Effector memory CD4-positive, alpha-beta T cell (primary cell): Measurements from ENCODE around the gene MAP7D1.

Experiments
- DNase-seq, 3 donors: peaks; one replicate each; pipeline ENCODE4 v3.0.0-alpha.2; 2020
- H3K27ac ChIP-seq: 2 replicates; pipeline ENCODE4 v1.7.0; 2013; ENCODE audit warnings: mild to moderate bottlenecking, low read length, moderate library complexity; ENCODE audit not compliant: insufficient read depth, poor library complexity, severe bottlenecking
- H3K27me3 ChIP-seq: replicated peaks from 2 replicates; pipeline ENCODE4 v1.7.0; 2013; ENCODE audit warnings: mild to moderate bottlenecking, low read length; ENCODE audit not compliant: insufficient read depth, control insufficient read depth, poor library complexity, severe bottlenecking
- H3K36me3 ChIP-seq: 2 replicates; pipeline ENCODE4 v1.7.0; 2013; ENCODE audit warnings: mild to moderate bottlenecking, low read length, moderate library complexity; ENCODE audit not compliant: control insufficient read depth, insufficient read depth
- H3K4me1 ChIP-seq: 2 replicates; pipeline ENCODE4 v1.7.0; 2013; ENCODE audit warnings: low read length, mild to moderate bottlenecking; ENCODE audit not compliant: control insufficient read depth, insufficient read depth, poor library complexity, severe bottlenecking
- H3K4me3 ChIP-seq: 2 replicates; pipeline ENCODE4 v1.7.0; 2013; ENCODE audit warnings: low read length, low read depth, mild to moderate bottlenecking; ENCODE audit not compliant: insufficient read depth, poor library complexity, severe bottlenecking
- H3K9me3 ChIP-seq: 2 replicates; pipeline ENCODE4 v1.7.0; 2013; ENCODE audit warnings: mild to moderate bottlenecking, low read length, moderate library complexity; ENCODE audit not compliant: control insufficient read depth
- total RNA-seq, 3 donors: gene quantifications; one replicate each; lab custom pipeline; 2026; lab: John Stamatoyannopoulos, UW

MAP7D1 gene
- 144 to 225 (median 222) reads per million in 3 donors for total RNA-seq

GRCh38 chr1:36155408-36156328 is at the start of gene MAP7D1:
Gene MAP7D1 (plus strand): TSS chr1:36156160. CDS start chr1:36156418, 258 bp downstream.
- Histone ChIP-seq H3K9me3 (no peaks in the 10 kb centered on the region), H3K27me3 (no peaks in the 10 kb centered on the region), H3K4me3 (peak within 1 kb of the TSS; percentile 91), H3K27ac (peak within 1 kb of the TSS; percentile 97), H3K36me3 (no peaks in the 10 kb centered on the region), H3K4me1 (peaks cover 68% of the 10 kb centered on the region)
- DNase-seq = peak; percentile 73 to 84 (median 80)

- Histone ChIP-seq H3K27me3 (no peaks in the 10 kb centered on the region), H3K27ac (no peak overlapping the region), H3K4me3 (no peak overlapping the region), H3K4me1 (peaks cover 12% of the 10 kb centered on the region), H3K9me3 (no peaks in the 10 kb centered on the region), H3K36me3 (no peaks in the 10 kb centered on the region)
- no peak for DNase-seq
These were observed 49.7 kb upstream of the MAP7D1 start for GRCh38 chr1:36106269-36106668.

- no peak overlapping the region for H3K4me3 ChIP-seq
- H3K9me3 ChIP-seq = no peaks in the 10 kb centered on the region
- DNase-seq = no peak
- peaks cover 12% of the 10 kb centered on the region for H3K4me1 ChIP-seq
- H3K27me3 ChIP-seq = no peaks in the 10 kb centered on the region
- no peak overlapping the region for H3K27ac ChIP-seq
- H3K36me3 ChIP-seq = no peaks in the 10 kb centered on the region
These were observed 48.6 kb upstream of the MAP7D1 start for GRCh38 chr1:36107394-36107793.

- H3K27ac ChIP-seq = no peak overlapping the region
- H3K27me3 ChIP-seq = no peaks in the 10 kb centered on the region
- H3K36me3 ChIP-seq = no peaks in the 10 kb centered on the region
- H3K4me3 ChIP-seq = no peak overlapping the region
- H3K4me1 ChIP-seq = peaks cover 12% of the 10 kb centered on the region
- DNase-seq = no peak
- H3K9me3 ChIP-seq = no peaks in the 10 kb centered on the region
These were observed 47.6 kb upstream of the MAP7D1 start for GRCh38 chr1:36108314-36108713.

GRCh38 chr1:36109041-36109679 is 46.8 kb upstream of the MAP7D1 start:
- peak in 1 of 3 donors; percentile 7 for DNase-seq
- peaks cover 12% of the 10 kb centered on the region for H3K4me1 ChIP-seq
- H3K36me3 ChIP-seq = no peaks in the 10 kb centered on the region
- H3K9me3 ChIP-seq = no peaks in the 10 kb centered on the region
- H3K27me3 ChIP-seq = no peaks in the 10 kb centered on the region
- H3K4me3 ChIP-seq = no peak overlapping the region
- H3K27ac ChIP-seq = no peak overlapping the region

- Histone ChIP-seq H3K27ac (no peak overlapping the region), H3K27me3 (no peaks in the 10 kb centered on the region), H3K4me3 (no peak overlapping the region), H3K9me3 (no peaks in the 10 kb centered on the region), H3K4me1 (peaks cover 12% of the 10 kb centered on the region), H3K36me3 (no peaks in the 10 kb centered on the region)
- no peak for DNase-seq
These were observed 44.8 kb upstream of the MAP7D1 start for GRCh38 chr1:36111151-36111550.

- no peak for DNase-seq
These were observed 43.1 kb upstream of the MAP7D1 start for GRCh38 chr1:36112823-36113222.

GRCh38 chr1:36114371-36114770 is 41.6 kb upstream of the MAP7D1 start:
- no peak overlapping the region for H3K27ac ChIP-seq
- no peaks in the 10 kb centered on the region for H3K36me3 ChIP-seq
- DNase-seq = no peak
- no peaks in the 10 kb centered on the region for H3K9me3 ChIP-seq
- H3K4me1 ChIP-seq = peaks cover 1% of the 10 kb centered on the region
- H3K27me3 ChIP-seq = no peaks in the 10 kb centered on the region
- no peak overlapping the region for H3K4me3 ChIP-seq

More at GRCh38 chr1:36112823-36113222, 43.1 kb upstream of the MAP7D1 start:
- H3K4me3 ChIP-seq = no peak overlapping the region
- H3K27ac ChIP-seq = no peak overlapping the region
- peaks cover 12% of the 10 kb centered on the region for H3K4me1 ChIP-seq
- H3K9me3 ChIP-seq = no peaks in the 10 kb centered on the region
- H3K27me3 ChIP-seq = no peaks in the 10 kb centered on the region
- H3K36me3 ChIP-seq = no peaks in the 10 kb centered on the region

- no peaks in the 10 kb centered on the region for H3K36me3 ChIP-seq
- H3K27me3 ChIP-seq = no peaks in the 10 kb centered on the region
- no peak overlapping the region for H3K4me3 ChIP-seq
- H3K4me1 ChIP-seq = no peaks in the 10 kb centered on the region
- H3K27ac ChIP-seq = no peak overlapping the region
- DNase-seq = no peak
- no peaks in the 10 kb centered on the region for H3K9me3 ChIP-seq
These were observed 40.7 kb upstream of the MAP7D1 start for GRCh38 chr1:36115200-36115669.

- H3K4me1 ChIP-seq = no peaks in the 10 kb centered on the region
- H3K27me3 ChIP-seq = no peaks in the 10 kb centered on the region
- H3K4me3 ChIP-seq = no peak overlapping the region
- no peaks in the 10 kb centered on the region for H3K9me3 ChIP-seq
- DNase-seq = no peak
- no peaks in the 10 kb centered on the region for H3K36me3 ChIP-seq
- no peak overlapping the region for H3K27ac ChIP-seq
These were observed 40.0 kb upstream of the MAP7D1 start for GRCh38 chr1:36115931-36116330.
